Endometrial microvascular endothelial cells (primary cell): Measurements from ENCODE around the gene DDOST. TPM values are rescaled to one million over a fixed set of nuclear protein-coding genes. Genes with fewer than 3 reads are reported as not detected.

Experiments
- in situ Hi-C: cut with HindIII; loops from 2 replicates; pipeline ENCODE4 v1.10.0; 2017; ENCODE audit warnings: low sequenced_read_pairs, low pct_unique_long_range_greater_than_20kb; ENCODE audit errors: inconsistent ontology term
- total RNA-seq: library from RNA; depleted of rRNA; stranded (reverse); fragments of >200 nt; gene quantifications from one replicate; pipeline ENCODE4 v1.2.3, GENCODE V29; 2015; ENCODE audit errors: inconsistent ontology term

Gene DDOST
- 429 TPM for total RNA-seq

DNA sequence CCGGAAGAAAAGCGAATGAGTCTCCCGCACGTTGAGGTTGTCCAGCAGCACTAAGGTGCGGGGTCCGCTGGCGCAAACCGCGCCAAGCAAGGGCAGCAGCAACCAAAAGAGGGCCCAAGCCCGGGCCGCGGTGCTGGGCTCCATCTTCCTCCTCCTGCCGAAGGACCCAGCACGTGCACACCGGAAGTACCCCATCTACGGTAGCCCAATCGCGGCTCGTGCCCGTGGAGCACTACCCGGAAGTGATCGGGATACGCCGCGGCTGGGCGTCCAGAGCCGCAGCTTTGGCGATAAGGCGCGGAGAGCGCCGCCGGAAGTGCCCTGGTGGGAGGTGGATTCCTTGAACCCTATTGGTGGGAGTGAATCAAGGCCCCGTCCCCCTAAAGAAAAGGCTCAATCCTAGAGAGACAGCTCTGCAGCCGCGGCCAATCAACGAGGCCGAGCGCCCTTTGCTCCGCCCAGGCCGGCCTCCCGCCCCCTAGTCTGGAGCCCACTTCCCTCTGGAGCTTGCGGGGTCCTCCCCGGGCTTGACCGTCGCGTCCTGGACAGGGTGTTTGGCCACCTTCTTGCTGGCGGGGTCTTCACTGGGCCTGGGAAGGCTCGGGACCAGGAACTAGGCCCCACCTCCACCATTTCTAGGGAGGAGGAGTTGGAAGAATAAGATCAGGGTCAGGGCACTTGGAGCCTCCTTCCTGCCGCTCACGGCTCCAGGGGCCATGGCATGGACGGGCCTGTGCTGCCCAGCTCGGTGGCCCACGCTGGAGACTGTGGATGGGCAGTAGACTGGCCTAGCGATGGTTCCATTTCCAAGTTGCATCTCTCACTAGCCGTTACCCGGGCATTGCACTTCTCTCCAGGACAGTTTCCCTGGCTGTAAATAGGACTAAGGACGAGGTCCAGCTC, at the start of gene DDOST:
TSS of gene DDOST (minus strand) at position 163 of the 903 bp plus-strand sequence. CDS start at position 144, 19 bp downstream.
- in situ Hi-C loops: no loop called here

DNA sequence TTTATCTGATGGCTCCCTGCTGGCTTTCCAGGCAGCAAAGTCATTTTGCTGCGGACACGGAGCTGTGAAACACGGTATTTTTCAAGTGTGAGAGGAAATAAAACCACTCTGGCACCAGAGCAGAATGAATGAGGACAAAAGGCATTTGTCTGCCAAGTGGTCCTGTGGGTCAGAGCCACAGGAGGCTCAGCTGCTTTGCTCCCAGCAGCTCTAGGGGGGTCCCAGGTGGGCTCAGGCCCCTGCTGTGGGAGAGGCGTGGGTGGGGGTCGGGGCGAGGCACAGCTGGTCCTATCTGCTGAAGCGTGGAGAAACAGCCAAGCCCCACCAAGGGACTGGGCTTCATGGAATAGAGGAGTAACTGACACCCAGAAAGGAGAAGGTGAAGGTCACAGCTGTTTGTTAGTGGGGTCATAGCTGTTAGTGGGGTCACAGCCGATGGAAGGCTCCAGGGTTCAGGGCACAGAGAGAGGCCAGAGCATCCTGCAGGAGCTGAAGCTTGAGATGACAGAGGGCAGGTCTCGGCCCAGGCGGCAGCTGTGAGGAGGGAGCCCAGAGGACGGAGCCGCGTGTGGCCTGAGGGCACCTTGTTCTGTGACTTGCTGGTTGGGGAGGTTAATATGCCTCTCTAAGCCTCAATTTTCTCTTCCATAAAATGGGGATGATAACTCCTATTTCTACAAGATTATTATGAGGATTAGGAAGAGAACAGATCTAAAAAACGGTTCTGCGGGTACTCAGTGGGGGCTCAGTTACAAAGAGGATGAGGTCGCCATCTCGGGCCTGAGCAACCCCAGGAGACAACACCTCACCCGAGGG, 49.5 kb upstream of the DDOST start:
- in situ Hi-C loops: no loop called here

DNA sequence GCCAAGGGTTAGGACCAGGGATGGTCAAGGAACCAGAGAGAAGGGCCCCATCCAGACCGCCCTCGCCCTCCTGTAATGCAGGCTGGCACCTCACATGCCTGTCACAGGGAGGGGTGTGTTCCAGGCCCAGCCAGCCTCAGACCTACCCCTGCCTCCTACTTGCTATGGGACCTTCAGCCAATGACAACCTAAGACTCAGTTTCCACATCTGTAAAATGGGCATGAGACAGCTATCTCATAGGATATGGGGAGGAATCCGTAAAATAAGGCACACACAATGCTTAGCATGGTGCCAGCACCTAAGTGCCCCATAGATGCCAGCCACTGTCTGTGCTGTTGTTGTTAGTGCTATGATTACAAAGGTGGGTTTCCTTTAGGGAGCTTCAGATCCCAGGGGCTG, 48.7 kb upstream of the DDOST start:
- in situ Hi-C loops: no loop called here

DNA sequence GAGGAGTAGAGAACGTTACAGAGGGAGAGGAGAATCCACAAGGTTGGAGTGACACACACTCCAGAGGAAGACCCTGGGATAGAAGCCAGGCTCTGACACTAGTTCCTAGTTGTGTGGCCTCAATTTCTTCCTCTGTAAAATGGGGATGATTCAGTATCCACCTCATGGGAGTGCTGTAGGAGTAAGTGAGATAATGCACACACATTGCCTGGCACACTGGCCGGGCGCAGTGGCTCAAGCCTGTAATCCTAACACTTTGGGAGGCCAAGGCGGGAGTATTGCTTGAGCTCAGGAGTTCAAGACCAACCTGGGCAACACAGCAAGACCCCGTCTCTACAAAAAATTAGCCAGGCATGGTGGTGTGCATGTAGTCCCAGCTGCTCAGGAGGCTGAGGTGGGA, 47.7 kb upstream of the DDOST start:
- in situ Hi-C loops: no loop called here

DNA sequence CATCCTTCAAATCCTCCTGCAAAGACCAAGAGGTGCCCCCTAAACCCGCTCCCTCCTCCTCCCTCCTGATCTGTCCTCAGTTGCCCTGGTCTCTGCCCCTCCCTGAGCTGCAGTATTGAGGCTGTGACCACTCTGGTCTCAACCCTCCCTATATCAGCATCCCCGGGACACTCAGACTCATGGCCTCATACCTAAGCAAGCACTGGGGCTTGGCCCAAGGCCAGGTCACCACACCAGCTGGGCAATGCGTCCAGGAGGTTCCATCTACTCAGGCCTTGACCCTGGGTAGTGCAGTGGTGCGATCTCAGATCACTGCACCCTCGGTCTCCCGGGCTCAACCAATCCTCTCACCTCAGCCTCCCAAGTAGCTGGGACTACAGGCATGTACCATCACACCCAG, 46.9 kb upstream of the DDOST start:
- in situ Hi-C loops: no loop called here

DNA sequence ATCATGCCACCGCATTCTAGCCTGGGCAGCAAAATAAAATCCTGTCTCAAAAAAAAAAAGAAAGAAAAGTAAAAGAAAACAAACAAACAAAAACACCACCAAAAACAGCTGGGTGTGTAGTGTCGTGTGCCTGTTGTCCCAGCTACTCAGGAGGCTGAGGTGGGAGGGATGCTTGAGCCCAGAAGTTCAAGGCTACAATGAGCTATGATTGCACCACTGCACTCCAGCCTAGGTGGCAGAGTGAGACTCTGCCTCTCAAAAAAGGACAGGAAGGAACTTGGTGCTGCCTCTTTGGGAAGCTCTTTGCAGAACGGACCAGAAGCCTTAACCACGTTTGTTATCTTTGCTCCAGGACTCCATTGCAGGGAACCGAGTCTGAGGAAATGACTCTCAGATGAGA, 45.7 kb upstream of the DDOST start:
- in situ Hi-C loops: no loop called here

DNA sequence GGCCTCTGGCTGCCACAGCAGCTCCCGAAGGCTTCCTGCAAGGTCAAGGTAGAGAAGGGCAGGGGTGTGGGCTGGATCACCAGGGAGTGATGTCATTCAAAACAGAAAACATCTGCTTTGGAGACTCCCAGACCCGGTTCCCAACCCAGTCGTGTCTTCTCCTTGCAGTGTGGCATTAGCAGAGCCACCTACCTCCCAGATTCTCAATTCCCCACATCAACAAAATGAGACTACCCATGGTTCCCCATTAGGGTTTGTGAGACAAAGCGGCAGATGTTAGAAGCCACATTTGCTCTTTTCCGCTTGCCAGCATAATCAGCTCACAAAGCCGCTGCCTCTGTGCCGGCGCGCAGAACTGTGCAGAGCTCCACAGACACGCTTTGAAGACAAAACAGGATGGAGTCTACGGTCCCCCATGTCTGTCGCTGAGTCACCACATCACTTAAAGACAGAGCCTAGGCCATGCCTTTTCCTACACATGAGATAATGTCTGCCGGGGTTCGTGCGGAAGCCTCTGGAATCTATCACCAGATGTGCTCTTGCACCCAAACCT, 44.1 kb upstream of the DDOST start:
- in situ Hi-C loops: no loop called here

DNA sequence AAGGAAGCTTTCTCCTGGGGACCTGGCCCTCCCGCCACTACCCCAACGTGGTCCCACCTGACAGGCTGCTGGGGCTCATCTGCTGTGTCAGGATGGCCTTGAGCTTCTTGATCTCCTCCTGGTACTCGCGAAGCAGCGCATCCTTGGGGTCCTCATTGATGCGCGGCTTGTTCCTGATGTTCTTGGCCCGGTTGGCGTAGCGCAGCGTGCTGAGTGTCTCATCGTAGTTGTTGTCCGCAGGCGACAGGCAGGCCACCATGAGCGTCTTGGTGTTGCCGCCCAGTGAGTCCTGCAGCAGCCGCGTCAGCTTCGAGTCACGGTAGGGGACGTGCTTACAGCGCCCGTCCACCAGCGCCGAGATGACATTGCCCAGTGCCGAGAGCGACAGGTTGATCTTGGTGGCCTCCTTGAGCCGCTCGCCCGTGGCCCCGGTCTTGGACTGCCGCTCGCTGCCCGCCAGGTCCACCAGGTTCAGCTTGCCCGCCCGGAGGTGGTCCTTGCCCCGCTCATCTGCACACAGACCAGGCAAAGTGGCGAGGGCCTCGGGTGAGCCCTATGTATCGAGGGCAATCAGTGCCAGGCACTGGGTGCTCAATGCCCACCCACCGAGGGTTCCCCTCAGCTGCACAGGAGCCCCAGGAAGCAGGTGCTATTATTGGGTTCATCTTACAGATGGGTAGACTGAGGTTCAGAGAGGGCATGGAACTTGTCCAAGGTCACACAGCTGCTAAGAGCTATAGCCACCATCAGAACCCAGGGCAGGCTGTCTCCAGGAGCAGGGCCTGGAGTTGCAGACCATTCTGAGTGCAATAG, 43.4 kb upstream of the DDOST start:
- in situ Hi-C loops: no loop called here

DNA sequence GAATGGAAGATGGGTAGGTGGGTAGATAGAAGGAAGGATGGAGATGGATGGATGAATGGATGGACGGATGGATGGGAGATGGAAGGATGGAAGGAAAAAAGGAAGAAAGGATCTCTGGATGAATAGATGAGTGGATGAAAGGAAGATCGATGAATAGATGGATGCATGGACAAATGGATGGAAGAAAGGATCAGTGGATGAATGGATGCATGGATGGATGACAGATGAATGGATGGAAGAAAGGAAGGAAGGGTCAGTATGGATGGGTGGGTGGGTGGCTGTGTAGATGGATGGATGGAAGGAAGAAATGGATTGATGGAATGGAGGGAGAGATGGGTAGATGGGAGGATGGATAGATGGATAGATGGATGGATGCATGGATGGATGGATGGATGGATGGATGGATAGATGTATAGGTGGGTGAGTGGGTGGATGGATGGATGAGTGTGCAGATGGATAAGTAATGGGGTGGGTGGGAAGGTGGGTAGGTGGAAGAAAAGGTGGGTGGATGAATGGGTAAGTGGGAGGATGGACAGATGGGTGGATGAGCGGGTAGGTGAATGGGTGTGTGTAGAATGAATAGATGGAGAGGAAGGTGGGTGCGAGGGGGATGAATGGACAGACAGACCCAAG, 42.1 kb upstream of the DDOST start:
- in situ Hi-C loops: no loop called here

DNA sequence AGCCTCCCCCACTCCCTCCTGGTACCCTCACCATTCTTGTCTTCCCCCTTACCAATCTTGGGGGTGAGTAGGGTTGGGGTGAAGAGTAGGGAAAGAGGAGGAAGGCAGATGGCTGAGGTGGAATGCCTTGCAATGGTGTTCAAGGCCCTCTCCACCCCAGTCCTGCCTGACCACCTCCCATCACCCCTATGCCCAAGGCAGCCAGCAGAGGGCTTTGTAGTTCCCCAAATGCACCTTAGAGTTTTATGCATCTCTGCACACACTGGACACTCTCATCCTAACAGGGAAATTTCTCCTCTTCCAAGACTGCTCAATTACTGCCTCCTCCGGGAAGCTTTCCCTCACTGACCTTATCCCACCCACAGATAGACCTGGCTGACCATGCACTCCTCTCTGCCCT, 41.2 kb upstream of the DDOST start:
- in situ Hi-C loops: no loop called here

DNA sequence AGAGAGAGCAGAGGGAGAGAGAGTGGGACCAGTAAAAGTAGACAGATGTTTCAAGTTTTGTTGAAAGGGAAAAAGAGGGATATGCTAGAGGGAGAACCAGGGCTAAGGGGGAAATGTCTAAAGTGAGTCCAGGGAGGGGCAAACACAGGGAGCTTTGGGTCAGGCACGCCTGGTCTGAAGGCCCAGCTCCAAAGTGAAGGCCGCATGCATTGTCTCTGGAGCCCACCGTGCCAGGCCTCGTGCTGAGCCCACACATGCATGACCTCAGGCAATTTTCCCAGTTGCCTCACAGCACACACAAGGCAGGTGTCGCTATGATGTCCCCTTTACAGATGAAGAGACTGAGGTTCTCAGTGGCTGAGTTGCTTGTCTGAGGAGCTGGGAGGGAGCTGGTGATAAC, 40.7 kb upstream of the DDOST start:
- in situ Hi-C loops: no loop called here

DNA sequence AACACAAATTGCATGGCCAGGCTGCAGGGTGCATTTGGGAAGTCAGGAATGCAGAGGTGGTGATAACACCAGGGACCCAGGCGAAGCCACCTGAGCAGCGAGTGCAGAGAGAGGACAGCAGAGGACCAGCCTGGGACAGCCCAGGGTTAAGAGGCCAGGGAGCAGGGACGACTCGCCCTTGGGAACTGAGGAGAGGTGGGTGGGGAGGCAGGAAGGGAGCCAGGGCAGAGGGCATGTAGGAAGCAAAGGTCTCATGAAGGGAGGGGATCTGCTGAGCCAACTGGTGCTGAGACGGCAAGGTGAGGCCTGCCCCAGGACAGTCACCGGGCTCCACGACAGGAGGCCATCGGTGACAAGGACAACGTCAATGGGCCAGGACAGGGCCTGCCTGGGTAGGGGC, 40.3 kb upstream of the DDOST start:
- in situ Hi-C loops: no loop called here

DNA sequence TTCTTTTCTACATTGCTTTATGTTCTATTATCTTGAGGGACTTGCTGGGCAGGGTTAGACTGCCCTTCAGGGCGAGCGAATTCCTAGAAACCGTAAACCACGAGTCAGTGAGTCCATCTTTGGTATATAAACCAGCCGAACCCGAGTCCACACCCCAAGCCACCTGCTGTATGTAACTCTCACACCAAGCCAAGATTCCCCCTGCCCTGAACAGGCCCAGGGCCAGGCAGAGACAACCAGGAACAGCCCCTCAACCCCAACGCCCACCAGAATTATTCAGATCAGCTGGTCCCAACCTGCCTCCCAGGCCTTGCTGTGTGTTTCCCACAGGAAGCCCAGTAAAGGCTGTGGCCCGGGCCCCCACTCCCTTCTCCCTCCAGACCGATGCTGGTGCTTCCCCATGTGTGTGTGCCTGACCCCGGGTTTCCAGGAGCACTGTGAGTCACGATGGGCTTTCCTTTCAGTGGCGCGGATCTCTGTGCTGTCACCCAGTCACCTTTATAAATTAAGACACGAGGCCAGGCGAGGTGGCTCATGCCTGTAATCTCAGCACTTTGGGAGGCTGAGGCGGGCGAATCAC, 39.6 kb upstream of the DDOST start:
- in situ Hi-C loops: no loop called here

DNA sequence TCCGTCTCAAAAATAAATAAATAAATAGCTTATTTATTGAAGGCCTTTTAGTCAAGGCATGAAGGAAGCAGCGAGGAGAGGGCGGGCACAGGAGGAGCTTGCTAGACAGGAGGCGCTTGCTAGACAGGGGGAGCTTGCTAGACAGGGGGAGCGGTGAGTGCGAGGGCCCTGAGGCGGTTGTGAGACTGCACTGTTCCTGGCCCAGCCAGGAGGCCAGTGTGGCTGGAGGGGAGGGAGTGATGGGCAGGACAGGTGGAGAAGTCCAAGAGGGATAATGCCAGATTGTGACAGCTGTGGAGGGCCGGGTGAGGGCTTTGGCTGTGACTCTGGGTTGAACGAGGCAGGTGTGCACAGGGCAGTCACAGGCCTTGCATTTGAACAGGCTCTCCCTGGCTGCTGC, 38.4 kb upstream of the DDOST start:
- in situ Hi-C loops: no loop called here

DNA sequence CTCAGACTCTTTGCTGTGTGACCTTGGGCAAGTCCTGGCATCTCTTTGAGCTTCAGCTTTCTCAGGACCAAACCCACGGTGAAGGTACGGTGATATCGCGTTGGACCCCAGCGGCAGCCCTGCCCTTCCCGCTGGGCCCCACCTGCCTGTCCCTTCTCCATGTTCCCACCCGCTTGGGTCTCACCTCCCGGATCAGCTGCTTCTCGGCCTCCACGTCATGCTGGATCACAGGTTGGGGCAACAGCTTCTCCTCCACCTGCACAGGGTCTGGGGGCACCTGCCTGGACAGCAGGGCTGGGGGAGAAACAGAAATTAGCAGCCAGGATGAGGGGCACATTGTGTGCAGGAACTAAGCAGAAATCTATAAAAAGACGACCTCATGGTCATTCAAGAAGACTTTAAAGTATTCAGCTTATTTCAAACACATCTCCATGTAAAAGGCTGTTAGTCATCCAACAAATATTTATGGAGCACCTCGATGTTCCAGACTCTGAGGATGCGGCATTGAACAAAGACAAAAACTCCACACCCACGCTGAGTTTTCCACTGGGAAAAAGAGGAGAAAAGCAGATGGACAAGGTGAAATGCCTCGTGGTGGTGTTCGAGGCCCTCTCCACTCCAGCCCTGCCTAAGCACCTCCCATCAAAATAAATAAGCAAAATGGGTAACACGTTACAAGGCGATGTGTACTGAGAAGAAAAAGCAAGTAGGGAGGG, 37.2 kb upstream of the DDOST start:
- in situ Hi-C loops: no loop called here

DNA sequence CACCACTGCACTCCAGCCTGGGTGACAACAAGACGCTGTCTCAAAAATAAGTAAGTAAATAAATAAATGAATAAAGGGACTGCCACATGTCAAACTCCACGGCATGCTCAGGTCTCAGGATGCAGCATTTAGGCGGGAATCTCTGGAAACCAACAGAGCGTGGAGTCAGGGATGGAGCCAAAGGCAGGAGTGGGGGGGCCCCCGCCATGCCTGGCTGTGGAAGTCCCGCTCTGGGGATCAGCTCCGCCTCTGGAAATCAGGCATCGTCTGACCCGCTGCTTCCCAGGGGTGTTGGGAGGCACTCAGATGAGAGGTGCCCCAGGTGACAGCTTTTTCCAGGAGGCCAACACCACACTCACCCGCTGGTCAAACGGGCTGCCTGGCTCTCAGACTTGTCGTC, 36.4 kb upstream of the DDOST start:
- in situ Hi-C loops: no loop called here

DNA sequence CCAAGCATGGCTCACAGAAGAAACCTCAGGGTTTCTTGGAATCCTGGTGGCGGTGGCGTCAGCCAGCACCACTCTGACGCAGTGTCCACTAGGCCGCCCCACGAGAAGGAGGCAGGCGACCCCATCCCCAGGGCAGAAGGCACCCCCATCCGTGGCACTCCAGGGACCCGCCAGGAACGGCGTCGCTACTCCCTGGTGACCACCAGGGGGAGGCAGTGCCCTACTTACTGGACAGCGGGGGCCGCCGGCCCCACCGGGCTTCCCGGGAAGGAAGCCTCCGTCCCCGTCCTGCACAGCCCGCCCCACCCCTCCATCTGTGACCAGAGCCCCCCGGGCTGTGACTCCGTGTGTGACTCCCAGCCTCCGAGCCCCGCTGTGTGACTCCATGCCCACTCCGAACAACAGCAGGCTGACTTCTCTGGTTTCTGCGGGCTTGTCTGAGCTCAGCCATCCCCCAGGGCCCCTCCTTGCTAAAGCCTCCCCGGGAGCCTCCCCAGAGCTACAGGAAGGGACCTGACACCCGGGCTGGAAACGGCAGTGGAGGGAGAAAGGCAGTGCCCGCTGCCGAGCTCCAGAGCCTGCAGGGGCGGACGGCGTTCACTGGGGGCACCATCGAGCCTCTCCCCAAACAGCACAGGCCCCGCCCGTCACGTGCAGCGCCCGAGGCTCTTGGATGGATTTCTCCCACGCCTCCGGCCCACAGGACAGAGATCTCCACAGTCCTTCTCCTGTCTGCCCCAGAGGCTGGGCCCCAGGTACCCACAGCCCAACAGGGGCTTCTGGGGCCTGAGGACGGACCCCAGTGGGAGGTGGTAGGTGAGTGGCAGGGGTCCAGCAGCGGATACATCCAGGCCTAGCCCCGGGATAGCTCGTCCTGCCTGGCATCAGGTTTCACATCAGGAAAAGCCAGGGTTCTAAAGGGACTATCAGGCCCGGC, 35.5 kb upstream of the DDOST start:
- in situ Hi-C loops: no loop called here
